GM12878 (cell line): ENCODE data around the gene SPATA24. TPM values are rescaled to one million over a fixed set of nuclear protein-coding genes. Genes with fewer than 3 reads are reported as not detected.

ENCODE experiments used
- BCL3 ChIP-seq: IDR thresholded peaks from 2 replicates; pipeline ENCODE4 v1.6.1; 2011; ENCODE audit warnings: borderline replicate concordance, low read depth, mild to moderate bottlenecking, moderate library complexity, low read length; ENCODE audit not compliant: insufficient read depth, poor library complexity, severe bottlenecking
- CHD2 ChIP-seq: IDR thresholded peaks from 2 replicates; pipeline ENCODE4 v1.6.1; 2011; ENCODE audit warnings: low read depth, low read length, improper control_type of control experiment, borderline replicate concordance
- CTCF ChIP-seq, 3 experiments: IDR thresholded peaks in 2 of 3; conservative IDR thresholded peaks in 1 of 3; 2 replicates each; pipeline ENCODE4 v1.5.1; 2011; ENCODE audit warnings: low read depth in 3 of 3, low read length in 3 of 3, mild to moderate bottlenecking in 3 of 3, control low read depth in 2 of 3, moderate library complexity in 2 of 3, inconsistent platforms in 1 of 3, mixed read lengths in 1 of 3; ENCODE audit not compliant: control insufficient read depth in 2 of 3, insufficient read depth in 1 of 3; ENCODE audit errors: extremely low read depth in 1 of 3
- CUX1 ChIP-seq: IDR thresholded peaks from 2 replicates; pipeline ENCODE4 v1.6.1; 2012; ENCODE audit warnings: improper control_type of control experiment, low read depth, low read length; ENCODE audit not compliant: insufficient replicate concordance
- ESRRA ChIP-seq: IDR thresholded peaks from 2 replicates; pipeline ENCODE4 v1.6.1; 2012; ENCODE audit warnings: mild to moderate bottlenecking, low read length, improper control_type of control experiment
- IRF4 ChIP-seq: IDR thresholded peaks from 2 replicates; pipeline ENCODE4 v1.6.1; 2011; ENCODE audit warnings: low read depth, low read length
- JUNB ChIP-seq: IDR thresholded peaks from 2 replicates; pipeline ENCODE4 v1.6.1; 2016; ENCODE audit warnings: antibody characterized with exemption, mild to moderate bottlenecking
- MLLT1 ChIP-seq: fragments of 450-650 bp; IDR thresholded peaks from 2 replicates; pipeline ENCODE4 v1.6.1; 2016; ENCODE audit warnings: mild to moderate bottlenecking
- NFYA ChIP-seq: IDR thresholded peaks from 2 replicates; pipeline ENCODE4 v1.6.1; 2011; ENCODE audit warnings: low read depth, mild to moderate bottlenecking, low read length, improper control_type of control experiment, borderline replicate concordance
- NR2C2 ChIP-seq: IDR thresholded peaks from 2 replicates; pipeline ENCODE4 v1.6.1; 2011; ENCODE audit warnings: borderline replicate concordance, low read depth; ENCODE audit not compliant: control insufficient read depth, insufficient read length
- POLR2AphosphoS2 ChIP-seq: IDR thresholded peaks from 2 replicates; pipeline ENCODE4 v1.6.1; 2011; ENCODE audit warnings: low read depth, mild to moderate bottlenecking, low read length, improper control_type of control experiment, moderate library complexity
- SREBF1 ChIP-seq: IDR thresholded peaks from 2 replicates; pipeline ENCODE4 v1.6.1; 2012; ENCODE audit warnings: mild to moderate bottlenecking, low read length
- TARDBP ChIP-seq: IDR thresholded peaks from 2 replicates; pipeline ENCODE4 v1.6.1; 2016; ENCODE audit warnings: borderline replicate concordance
- ZBTB4 ChIP-seq: fragments of 450-650 bp; formaldehyde crosslinking; IDR thresholded peaks from 2 replicates; pipeline ENCODE4 v1.4.0; 2022; ENCODE audit warnings: mild to moderate bottlenecking, moderate library complexity
- polyA plus RNA-seq, 11 experiments: library from polyadenylated mRNA; depleted of rRNA in 4 of 11; unstranded in 6 of 11; stranded (reverse) in 5 of 11; fragments of >200 nt; fragmentation: Nextera tagmentation in 4 of 11; fragmentation: Illumina TruSeq in 1 of 11; extraction: Ambion mirVana in 4 of 11; extraction: Trizol in 1 of 11; gene quantifications; 1 replicate in 1 of 11; 2 replicates in 10 of 11; pipeline versions ENCODE4 v1.2.1 to v1.2.3, GENCODE V29; 2011 to 2016; ENCODE audit warnings: inconsistent platforms in 2 of 11, missing spikeins in 2 of 11, low read depth in 1 of 11
- total RNA-seq, 4 experiments: library from RNA; depleted of rRNA in 3 of 4; stranded (reverse); fragments of >200 nt in 3 of 4; fragmentation: Illumina TruSeq in 1 of 4; extraction: Trizol in 1 of 4; gene quantifications; 2 replicates each; pipeline versions ENCODE4 v1.2.1 to v1.2.3, GENCODE V29; 2013 to 2021

SPATA24 gene
- total and polyA plus RNA-seq, 10 of the 15 experiments (the other 5 are each of a cell fraction or from before 2014, with no cell fraction given) = 4.1 to 9.8 (median 7.3) TPM

- TF ChIP-seq CUX1 (peak; percentile 28), BCL3 (peak; percentile 28), MLLT1 (peak; percentile 96), IRF4 (peak; percentile 85), JUNB (peak; percentile 61), NR2C2 (no peak), TARDBP (0 out of 2 replicates have a peak, but pooled peaks have one; percentile 61), POLR2AphosphoS2 (no peak; the same call in 1 of the 2 replicates), CTCF (IDR thresholded peaks at IDR 0.05 in 2 of 3, conservative IDR thresholded peaks at IDR 0.05 in 1 of 3; ENCODE audit: control insufficient read depth in 2 of 3, extremely low read depth in 1 of 3, insufficient read depth in 1 of 3, low read depth in 3 of 3, low read length in 3 of 3) (no peak), CHD2 (peak; percentile 84; the same call in 1 of the 2 replicates), SREBF1 (no peak), NFYA (no peak; the same call in 1 of the 2 replicates), ZBTB4 (CRISPR knock-in tag) (no peak), ESRRA (no peak)
Observed at GRCh38 chr5:139389701-139390638, 13.9 kb downstream of the SPATA24 start, which contains the start of gene MZB1 (continued).
